Dendritic cell treated with granulocyte-macrophage colony-stimulating factor and Interleukin-4, amounts not matched to agents 40 ng/mL and 50 ng/mL, for 4 days (primary cell): ENCODE data around the gene CCL25.
A peak's percentile ranks its signal among the peaks of the same experiment; 100 is the strongest.
"Not testable (repeated sequence)": the region's sequence is repeated elsewhere in the genome, so short reads cannot be mapped to it uniquely, and the experiment has no call there.

Experiments used
- H3K27ac Mint-ChIP-seq: one replicate; pipeline ENCODE4 v1.8.0; 2022; ENCODE audit warnings: mild to moderate bottlenecking, mixed read lengths
- H3K27me3 Mint-ChIP-seq: one replicate; pipeline ENCODE4 v1.8.0; 2022; ENCODE audit warnings: mild to moderate bottlenecking, mixed read lengths
- H3K36me3 Mint-ChIP-seq: one replicate; pipeline ENCODE4 v1.8.0; 2022; ENCODE audit warnings: low read depth, mixed read lengths
- H3K4me1 Mint-ChIP-seq: one replicate; pipeline ENCODE4 v1.8.0; 2022; ENCODE audit warnings: low read depth, mixed read lengths
- H3K4me3 Mint-ChIP-seq: one replicate; pipeline ENCODE4 v1.8.0; 2022; ENCODE audit warnings: mild to moderate bottlenecking, moderate library complexity, mixed read lengths
- H3K9me3 Mint-ChIP-seq: one replicate; pipeline ENCODE4 v1.8.0; 2022; ENCODE audit warnings: mixed read lengths
- intact Hi-C: fragments of 100-400 bp; cut with micrococcal nuclease; formaldehyde crosslinking; loops from one replicate; pipeline ENCODE4 v1.15.0; 2022

Gene CCL25

GRCh38 chr19:8052464-8052859 lies at the start of gene CCL25:
CCL25 (plus strand) TSS chr19:8052760; CDS start chr19:8053050, 290 bp downstream.
- H3K27ac Mint-ChIP-seq: no peak within 1 kb of the TSS
- peaks cover 22% of the 10 kb centered on the region for H3K27me3 Mint-ChIP-seq
- peaks cover 26% of the 10 kb centered on the region for H3K4me1 Mint-ChIP-seq
- intact Hi-C loops: no loop called here
- H3K36me3 Mint-ChIP-seq: no peaks in the 10 kb centered on the region
- H3K4me3 Mint-ChIP-seq: no peak within 1 kb of the TSS
- no peaks in the 10 kb centered on the region for H3K9me3 Mint-ChIP-seq

- H3K36me3 Mint-ChIP-seq: peaks cover 34% of the 10 kb centered on the region
- no peaks in the 10 kb centered on the region for H3K27me3 Mint-ChIP-seq
- peaks cover 31% of the 10 kb centered on the region for H3K4me1 Mint-ChIP-seq
- H3K27ac Mint-ChIP-seq: no peak overlapping the region
- intact Hi-C loops: loop anchor here (2.0 kb wide), 1 partner anchor 59 kb away; no protein-coding TSS in a partner anchor
- no peaks in the 10 kb centered on the region for H3K9me3 Mint-ChIP-seq
- peak overlapping the region; percentile 79 for H3K4me3 Mint-ChIP-seq
Observed at GRCh38 chr19:8004001-8004400, 48.6 kb upstream of the CCL25 start.

- Mint-ChIP-seq H3K36me3 (peaks cover 26% of the 10 kb centered on the region), H3K4me1 (peaks cover 31% of the 10 kb centered on the region), H3K4me3 (peak overlapping the region; percentile 79), H3K9me3 (no peaks in the 10 kb centered on the region), H3K27ac (peak overlapping the region; percentile 70), H3K27me3 (no peaks in the 10 kb centered on the region)
- intact Hi-C loops: loop anchor here (2.0 kb wide), 1 partner anchor 60 kb away; no protein-coding TSS in a partner anchor
Observed at GRCh38 chr19:8004723-8005513, 47.6 kb upstream of the CCL25 start.

- Mint-ChIP-seq H3K36me3 (peaks cover 20% of the 10 kb centered on the region), H3K27ac (peak within 1 kb of the TSS; percentile 85), H3K9me3 (no peaks in the 10 kb centered on the region), H3K27me3 (no peaks in the 10 kb centered on the region), H3K4me1 (peaks cover 31% of the 10 kb centered on the region), H3K4me3 (peak within 1 kb of the TSS; percentile 79)
- intact Hi-C loops: loop anchor here (2.0 kb wide), 1 partner anchor 61 kb away; no protein-coding TSS in a partner anchor
Observed at GRCh38 chr19:8005534-8006256, 46.9 kb upstream of the CCL25 start, which contains the start of gene ELAVL1. ELAVL1 (minus strand) TSS chr19:8005641; CDS start chr19:7991815, 13,826 bp downstream.

GRCh38 chr19:8017808-8018207 lies 34.8 kb upstream of the CCL25 start:
- peak overlapping the region; percentile 51 for H3K27ac Mint-ChIP-seq
- intact Hi-C loops: loop anchor here (5.0 to 10.0 kb wide), 3 partner anchors 47 to 234 kb away; no protein-coding TSS in a partner anchor
- no peak overlapping the region for H3K4me3 Mint-ChIP-seq
- H3K4me1 Mint-ChIP-seq: peaks cover 10% of the 10 kb centered on the region
- H3K9me3 Mint-ChIP-seq: no peaks in the 10 kb centered on the region
- H3K27me3 Mint-ChIP-seq: no peaks in the 10 kb centered on the region
- H3K36me3 Mint-ChIP-seq: no peaks in the 10 kb centered on the region

- H3K36me3 Mint-ChIP-seq: no peaks in the 10 kb centered on the region
- H3K4me1 Mint-ChIP-seq: peaks cover 10% of the 10 kb centered on the region
- H3K9me3 Mint-ChIP-seq: no peaks in the 10 kb centered on the region
- H3K27ac Mint-ChIP-seq: no peak overlapping the region
- no peak overlapping the region for H3K4me3 Mint-ChIP-seq
- intact Hi-C loops: no loop called here
- no peaks in the 10 kb centered on the region for H3K27me3 Mint-ChIP-seq
Observed at GRCh38 chr19:8020681-8021080, 31.9 kb upstream of the CCL25 start.

GRCh38 chr19:8021374-8021773 lies 31.2 kb upstream of the CCL25 start:
- Mint-ChIP-seq H3K36me3 (no peaks in the 10 kb centered on the region), H3K27ac (no peak overlapping the region), H3K4me1 (peaks cover 10% of the 10 kb centered on the region), H3K27me3 (no peaks in the 10 kb centered on the region), H3K9me3 (no peaks in the 10 kb centered on the region), H3K4me3 (no peak overlapping the region)
- intact Hi-C loops: no loop called here

GRCh38 chr19:8022275-8022674 lies 30.3 kb upstream of the CCL25 start:
- intact Hi-C loops: no loop called here
- Mint-ChIP-seq H3K4me3 (no peak overlapping the region), H3K27ac (no peak overlapping the region), H3K9me3 (no peaks in the 10 kb centered on the region), H3K4me1 (peaks cover 8% of the 10 kb centered on the region), H3K27me3 (no peaks in the 10 kb centered on the region), H3K36me3 (no peaks in the 10 kb centered on the region)

- Mint-ChIP-seq H3K4me1 (no peaks in the 10 kb centered on the region), H3K27ac (no peak overlapping the region), H3K4me3 (no peak overlapping the region), H3K36me3 (no peaks in the 10 kb centered on the region), H3K27me3 (no peaks in the 10 kb centered on the region), H3K9me3 (no peaks in the 10 kb centered on the region)
- intact Hi-C loops: no loop called here
Observed at GRCh38 chr19:8023371-8023770, 29.2 kb upstream of the CCL25 start.

- H3K36me3 Mint-ChIP-seq, H3K27me3 Mint-ChIP-seq, intact Hi-C loops: not testable (repeated sequence)
Observed at GRCh38 chr19:8024256-8024655, 28.3 kb upstream of the CCL25 start.

GRCh38 chr19:8025316-8025715 lies 27.2 kb upstream of the CCL25 start:
- H3K9me3 Mint-ChIP-seq: no peaks in the 10 kb centered on the region
- no peaks in the 10 kb centered on the region for H3K4me1 Mint-ChIP-seq
- H3K27ac Mint-ChIP-seq: no peak overlapping the region
- intact Hi-C loops: no loop called here
- H3K27me3 Mint-ChIP-seq: no peaks in the 10 kb centered on the region
- H3K4me3 Mint-ChIP-seq: no peak overlapping the region
- no peaks in the 10 kb centered on the region for H3K36me3 Mint-ChIP-seq

More at GRCh38 chr19:8024256-8024655, 28.3 kb upstream of the CCL25 start:
- H3K4me3 Mint-ChIP-seq, H3K27ac Mint-ChIP-seq, H3K9me3 Mint-ChIP-seq, H3K4me1 Mint-ChIP-seq: not testable (repeated sequence)

- intact Hi-C loops: no loop called here
- Mint-ChIP-seq H3K27me3 (peaks cover 15% of the 10 kb centered on the region), H3K4me1 (peaks cover 5% of the 10 kb centered on the region), H3K9me3 (no peaks in the 10 kb centered on the region), H3K4me3 (no peak overlapping the region), H3K36me3 (no peaks in the 10 kb centered on the region), H3K27ac (no peak overlapping the region)
Observed at GRCh38 chr19:8028951-8029491, 23.5 kb upstream of the CCL25 start.

- no peaks in the 10 kb centered on the region for H3K36me3 Mint-ChIP-seq
- H3K4me3 Mint-ChIP-seq: no peak overlapping the region
- no peaks in the 10 kb centered on the region for H3K9me3 Mint-ChIP-seq
- no peak overlapping the region for H3K27ac Mint-ChIP-seq
- intact Hi-C loops: no loop called here
- H3K4me1 Mint-ChIP-seq: peaks cover 5% of the 10 kb centered on the region
- peaks cover 16% of the 10 kb centered on the region for H3K27me3 Mint-ChIP-seq
Observed at GRCh38 chr19:8030960-8031359, 21.6 kb upstream of the CCL25 start.
